SK-N-MC (cell line): ENCODE measurements around the gene TMEM107.

Experiments
- DNase-seq: peaks from one replicate; pipeline ENCODE4 v3.0.0-alpha.2; 2011; ENCODE audit warnings: low read depth, low spot score
- H3K27ac ChIP-seq: fragments of 200-600 bp; sonication (generic); 2 replicates; pipeline ENCODE4 v1.5.1; 2016; ENCODE audit warnings: mixed run types
- H3K36me3 ChIP-seq: fragments of 200-600 bp; sonication (generic); 2 replicates; pipeline ENCODE4 v1.6.1; 2017; ENCODE audit warnings: antibody characterized with exemption, low read length, mixed read lengths; ENCODE audit not compliant: insufficient read depth
- H3K4me3 ChIP-seq: fragments of 200-600 bp; sonication (generic); 2 replicates; pipeline ENCODE4 v1.5.1; 2016
- H3K9ac ChIP-seq: fragments of 200-600 bp; sonication (generic); 2 replicates; pipeline ENCODE4 v1.8.0; 2017; ENCODE audit warnings: mixed run types, mixed read lengths; ENCODE audit not compliant: insufficient read length
- H3K9me3 ChIP-seq: fragments of 200-600 bp; sonication (generic); 2 replicates; pipeline ENCODE4 v1.6.1; 2017; ENCODE audit warnings: low read depth, mild to moderate bottlenecking, antibody characterized with exemption, low read length, moderate library complexity, mixed read lengths
- EZH2 ChIP-seq: fragments of 200-600 bp; sonication (generic); IDR thresholded peaks from one replicate; pipeline ENCODE4 v1.6.1; 2017; ENCODE audit warnings: antibody characterized with exemption
- FOXP2 ChIP-seq: optimal IDR thresholded peaks from 2 replicates; pipeline ENCODE3; 2011; ENCODE audit warnings: mild to moderate bottlenecking, moderate library complexity; ENCODE audit not compliant: insufficient read depth; ENCODE audit errors: extremely low read length, control extremely low read depth
- POLR2AphosphoS5 ChIP-seq: IDR thresholded peaks from 2 replicates; pipeline ENCODE4 v1.6.1; 2012; ENCODE audit warnings: mild to moderate bottlenecking, low read depth, low read length, borderline replicate concordance

The TMEM107 gene

DNA sequence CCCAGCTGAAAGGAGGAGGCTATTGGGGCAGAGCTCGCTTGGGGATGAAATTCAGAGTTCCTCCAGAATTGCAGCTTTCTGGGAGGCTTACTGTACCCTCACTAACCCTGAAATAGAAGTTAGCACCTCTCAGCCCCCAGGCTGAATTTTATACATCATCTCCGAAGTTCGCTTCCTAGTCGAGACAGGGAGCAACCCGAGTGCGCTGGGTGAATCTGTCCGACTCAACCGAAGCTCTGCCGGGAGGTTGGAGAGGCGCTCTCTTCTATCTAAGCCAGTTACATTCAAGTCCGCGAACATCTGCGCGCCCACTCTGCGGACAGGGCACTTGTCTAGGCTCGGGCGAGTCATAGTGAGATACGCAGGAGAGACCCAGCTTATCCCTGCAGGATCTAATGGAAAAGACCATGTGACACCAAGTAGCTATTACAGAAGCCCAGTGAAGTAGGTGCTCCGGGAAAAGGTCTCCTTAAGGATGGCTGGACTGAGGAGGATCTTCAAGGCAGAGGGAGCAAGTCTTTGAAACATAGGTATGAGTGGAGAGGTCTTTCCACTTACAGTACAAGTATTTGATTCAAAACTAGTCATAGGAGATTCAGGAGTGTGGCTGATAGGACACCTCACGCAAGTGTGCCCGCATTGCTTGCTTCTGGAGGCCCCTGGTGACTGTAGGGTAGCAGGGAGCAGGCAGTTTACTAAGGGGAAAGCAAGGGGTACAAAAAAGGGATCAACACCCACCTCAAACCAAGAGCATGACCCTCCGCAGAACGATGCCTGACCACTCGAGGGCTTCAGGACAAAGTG, 51.6 kb downstream of the TMEM107 start:
- no peak overlapping the region for H3K9ac ChIP-seq
- no peaks in the 10 kb centered on the region for H3K9me3 ChIP-seq
- TF ChIP-seq POLR2AphosphoS5 (no peak), FOXP2 (no peak), EZH2 (no peak)
- H3K27ac ChIP-seq: no peak overlapping the region
- no peaks in the 10 kb centered on the region for H3K36me3 ChIP-seq
- peak overlapping the region; percentile 97 for H3K4me3 ChIP-seq
- no peak for DNase-seq

GRCh38 chr17:8123695-8124349, 52.4 kb downstream of the TMEM107 start, which contains the start of gene HES7:
Gene HES7 (minus strand): TSS chr17:8124106. CDS start chr17:8124084, 22 bp downstream.
- TF ChIP-seq POLR2AphosphoS5: 0 out of 2 replicates have a peak, but pooled peaks have one; percentile 22
- no peak for TF ChIP-seq FOXP2
- no peak for TF ChIP-seq EZH2
- no peak for DNase-seq
- Histone ChIP-seq H3K9me3 (no peaks in the 10 kb centered on the region), H3K27ac (no peak within 1 kb of the TSS), H3K36me3 (no peaks in the 10 kb centered on the region), H3K4me3 (peak within 1 kb of the TSS; percentile 97), H3K9ac (peak within 1 kb of the TSS; percentile 58)

GRCh38 chr17:8122924-8123694, 53.1 kb downstream of the TMEM107 start:
- H3K9ac ChIP-seq: peak overlapping the region; percentile 58

More at GRCh38 chr17:8122924-8123694, 53.1 kb downstream of the TMEM107 start:
- DNase-seq: no peak
- Histone ChIP-seq H3K27ac (no peak overlapping the region), H3K36me3 (no peaks in the 10 kb centered on the region), H3K4me3 (peak overlapping the region; percentile 97), H3K9me3 (no peaks in the 10 kb centered on the region)
- TF ChIP-seq EZH2 (no peak), POLR2AphosphoS5 (no peak), FOXP2 (no peak)
